GM21576 (cell line): ENCODE measurements around the gene NMB.
"Not testable (repeated sequence)": the region's sequence is repeated elsewhere in the genome, so short reads cannot be mapped to it uniquely, and the experiment has no call there.

Source experiments
- ATAC-seq: cut with Tn5 transposase; IDR thresholded peaks from one replicate; pipeline ENCODE4 v1.9.1; 2021; ENCODE audit warnings: mild to moderate bottlenecking, moderate library complexity; ENCODE audit not compliant: unreplicated experiment

Gene NMB

DNA sequence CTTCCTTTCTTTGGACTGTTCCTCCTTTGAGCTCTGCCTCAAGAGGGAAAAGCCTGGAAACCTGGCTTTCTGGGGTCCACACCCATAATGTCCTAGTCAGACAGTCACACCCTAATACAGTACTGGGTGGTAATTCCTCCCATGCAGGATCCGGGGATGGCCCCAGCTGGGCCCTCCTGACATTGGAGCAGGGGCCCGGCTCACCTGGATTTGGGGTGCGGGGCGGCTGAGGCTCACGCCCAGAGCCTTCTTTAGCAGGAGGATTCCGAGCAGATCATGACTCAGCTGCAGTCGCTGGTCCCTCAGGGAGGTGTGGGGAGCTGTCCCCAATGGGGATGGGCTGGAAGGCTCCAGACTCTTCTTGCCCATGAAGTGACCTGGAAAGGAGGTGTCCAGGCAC, 1.0 kb downstream of the NMB start:
- no peak for ATAC-seq

DNA sequence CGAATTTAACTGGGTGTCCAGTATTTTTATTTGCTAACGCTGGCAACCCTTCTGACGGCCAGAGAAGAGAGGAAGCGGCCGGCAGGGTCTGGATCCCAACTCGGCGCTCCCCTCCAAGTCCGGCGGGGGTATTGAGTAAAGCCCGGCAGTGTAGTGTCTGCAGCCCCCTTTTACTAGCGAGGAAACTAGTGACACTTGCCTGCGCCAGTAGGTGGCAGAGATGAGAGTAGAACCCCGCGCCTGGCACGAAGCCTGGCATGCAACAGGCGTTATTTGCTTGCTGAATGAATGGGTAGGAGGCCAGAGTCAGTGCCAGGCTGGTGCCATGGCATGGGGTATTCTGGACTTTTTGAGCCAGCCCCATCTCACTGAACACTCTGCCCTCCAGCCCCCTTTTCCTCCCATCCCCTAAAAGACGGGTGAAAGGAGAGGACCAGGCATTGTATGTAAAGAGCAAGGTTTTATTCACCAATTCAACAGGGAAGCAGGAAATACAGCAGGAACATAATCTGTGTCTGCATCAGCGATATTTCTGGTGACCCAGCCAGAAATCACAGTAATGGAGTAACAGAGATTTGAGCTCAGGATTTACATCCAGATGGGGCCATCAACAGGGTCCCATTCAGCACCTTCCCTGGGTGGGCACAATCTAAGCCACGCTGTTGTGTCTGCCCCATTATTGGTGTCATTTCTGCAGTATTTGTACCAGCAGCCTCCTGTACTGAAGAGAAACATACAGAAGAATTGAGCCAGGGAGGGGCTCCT, 3.1 kb downstream of the NMB start:
- peak; percentile 34 for ATAC-seq

DNA sequence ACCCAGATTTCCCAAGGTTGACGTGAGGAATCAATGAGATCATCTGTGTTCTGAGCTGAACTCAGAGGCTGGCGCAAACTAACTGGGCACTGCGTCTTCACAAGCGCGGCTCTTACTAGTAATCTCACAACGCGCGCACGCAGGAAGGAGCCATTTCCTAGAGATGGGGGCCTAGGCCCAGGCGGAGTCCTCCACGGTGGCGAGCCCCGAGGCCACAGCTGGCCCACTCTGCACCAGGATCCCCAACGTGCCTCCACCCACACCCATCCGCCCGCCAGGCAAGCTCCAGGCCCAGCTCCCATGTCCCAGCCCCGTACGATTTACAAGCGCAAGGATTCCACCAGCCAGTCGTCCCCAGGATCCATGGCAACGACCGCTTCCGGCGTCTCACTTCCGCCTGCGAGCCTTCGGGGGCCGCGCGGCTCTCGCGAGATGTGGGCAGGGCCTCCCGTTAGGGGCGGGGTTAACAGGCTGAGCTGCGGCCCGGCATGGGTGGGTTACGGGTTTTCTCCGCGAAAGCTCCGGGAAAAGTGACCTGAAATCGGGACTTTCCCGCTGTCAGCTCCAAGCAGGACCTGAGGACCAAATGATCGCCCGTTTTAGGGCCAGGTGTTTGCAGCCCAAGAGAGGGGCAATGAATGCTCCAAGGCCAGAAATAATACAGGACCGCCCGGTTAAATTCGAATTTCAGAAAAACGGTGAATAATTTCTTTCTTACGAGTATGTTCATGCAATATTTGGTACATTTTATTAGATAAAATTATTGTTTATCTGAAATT, 3.9 kb downstream of the NMB start, which contains the start of gene WDR73:
WDR73 (minus strand) TSS at position 374 of the 779 bp plus-strand sequence; CDS start at position 365, 9 bp downstream.
- peak; percentile 83 for ATAC-seq

DNA sequence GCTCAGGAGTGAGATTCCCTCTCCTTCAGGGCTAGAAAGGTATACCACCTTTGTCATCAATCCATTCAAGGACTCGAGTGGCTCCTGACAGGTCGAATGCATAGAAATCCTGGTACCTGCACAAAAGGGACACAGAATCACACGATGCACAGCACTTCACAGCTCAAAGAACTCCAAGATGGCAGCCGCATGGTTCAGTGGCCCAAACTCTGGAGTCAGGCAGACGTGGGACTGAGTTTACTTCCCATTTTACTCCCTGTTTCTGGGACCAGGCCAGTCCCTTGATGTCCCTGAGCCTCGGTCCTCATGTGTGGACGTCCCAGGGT, 4.5 kb downstream of the NMB start:
- ATAC-seq, result no peak

DNA sequence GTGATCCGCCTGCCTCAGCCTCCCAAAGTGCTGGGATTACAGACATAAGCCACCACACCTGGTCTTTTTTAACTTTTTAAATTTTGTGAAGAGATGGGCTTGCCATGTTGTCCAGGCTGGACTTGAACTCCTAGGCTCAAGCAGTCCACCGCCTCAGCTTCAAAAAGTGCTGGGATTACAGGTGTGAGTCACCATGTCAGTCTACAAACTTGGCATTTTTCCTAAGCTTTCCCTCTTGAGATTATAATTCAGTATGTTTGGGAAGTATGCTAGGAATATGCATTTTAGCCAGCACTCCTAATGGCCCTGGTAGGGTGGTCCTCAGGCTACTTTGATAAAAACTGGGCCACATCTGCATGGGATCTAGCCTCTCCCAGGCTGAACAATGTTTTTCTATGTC, 8.3 kb downstream of the NMB start:
- no peak for ATAC-seq

DNA sequence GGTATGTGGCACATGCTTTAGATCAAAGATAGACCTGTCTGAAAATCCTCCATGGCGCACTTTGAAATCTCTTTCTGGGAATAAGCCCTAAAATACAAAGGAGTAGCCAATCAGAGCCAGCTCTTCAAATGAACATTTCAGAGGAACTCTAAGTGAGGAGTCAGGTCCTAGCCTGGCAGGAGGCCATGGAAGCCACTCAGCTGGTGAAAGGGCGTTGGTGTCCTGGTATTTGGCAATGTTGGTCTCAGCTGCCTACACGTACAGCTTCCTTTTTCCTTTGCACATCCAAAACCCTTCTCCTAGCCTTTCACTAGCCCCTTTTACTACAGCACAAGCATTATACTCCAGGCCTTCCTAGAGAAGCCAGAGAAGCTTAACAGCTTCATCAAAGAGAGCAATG, 9.5 kb downstream of the NMB start:
- ATAC-seq, result no peak

DNA sequence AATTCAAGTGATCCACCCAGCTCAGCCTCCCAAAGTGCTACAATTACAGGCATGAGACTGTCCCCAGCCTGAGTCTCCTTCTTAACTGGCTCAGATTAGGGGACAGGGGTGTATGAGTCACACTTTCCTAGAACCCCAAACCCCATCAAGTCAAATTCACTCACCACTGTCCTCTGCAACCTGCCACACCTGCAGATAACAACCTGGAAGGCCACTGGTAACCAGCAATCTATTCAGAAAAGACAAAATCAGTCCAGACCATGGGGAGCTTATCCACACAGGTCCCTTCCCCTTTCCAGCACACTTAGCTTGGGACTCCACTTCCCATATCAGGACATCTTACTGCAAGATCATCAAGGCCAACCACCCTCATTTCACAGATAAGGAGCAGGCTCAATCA, 10.3 kb downstream of the NMB start:
- ATAC-seq, result no peak

DNA sequence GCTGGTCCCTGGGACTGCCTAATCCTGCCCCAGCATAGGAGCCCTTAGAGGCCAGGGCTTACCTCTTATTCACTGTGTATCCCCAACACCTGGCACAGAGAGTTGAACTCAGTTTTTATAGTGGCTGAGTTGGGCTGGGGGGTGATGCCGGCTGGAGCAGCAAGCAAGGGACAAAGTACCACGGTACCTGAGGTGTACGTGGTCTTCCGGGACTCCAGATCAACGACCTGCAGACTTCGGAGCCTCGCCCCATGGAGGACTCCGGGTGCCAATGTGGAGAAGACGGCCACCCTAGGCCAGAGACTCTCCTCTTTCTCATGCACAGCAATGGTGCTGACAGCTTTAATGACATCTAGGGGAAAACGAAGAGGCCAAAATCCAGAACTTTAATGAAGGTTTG, 12.0 kb downstream of the NMB start:
- no peak for ATAC-seq

DNA sequence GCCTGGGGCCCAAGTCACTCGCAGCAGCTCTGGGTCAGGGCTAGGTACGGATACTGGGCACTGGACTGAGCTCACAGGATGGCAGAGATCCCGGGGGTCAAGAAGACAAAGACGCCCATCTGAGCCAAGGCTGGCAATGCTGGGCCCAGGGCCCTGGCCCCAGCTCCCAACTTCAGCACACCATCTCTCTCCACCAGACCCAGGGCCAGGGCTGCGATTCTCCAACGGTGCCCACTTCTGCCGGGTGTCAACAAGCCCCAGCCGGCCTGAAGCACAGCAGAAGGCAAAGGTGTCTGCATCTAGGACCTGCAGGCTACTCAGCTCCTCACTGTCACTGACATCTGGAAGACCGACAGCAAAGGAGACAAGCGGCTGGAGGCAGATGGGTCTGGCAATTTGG, 12.5 kb downstream of the NMB start:
- no peak for ATAC-seq

DNA sequence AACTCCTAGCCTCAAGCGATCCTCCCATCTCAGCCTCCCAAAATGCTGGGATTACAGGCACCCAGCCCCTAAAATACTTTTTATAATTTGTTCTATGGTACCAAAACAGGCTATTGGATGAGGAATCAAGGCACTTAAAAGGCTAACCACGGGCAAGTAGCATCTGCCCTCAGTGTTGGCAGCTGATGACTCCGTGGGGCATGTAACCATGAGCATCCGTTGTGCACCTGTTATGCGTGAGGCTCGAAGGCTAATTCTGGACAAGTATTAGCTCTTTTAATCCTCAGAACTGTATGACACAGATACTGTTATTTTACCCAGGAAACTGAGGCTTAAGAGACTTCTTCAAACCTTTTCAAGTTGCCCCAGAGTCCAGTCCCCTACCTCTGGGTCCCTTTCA, 14.2 kb downstream of the NMB start:
- ATAC-seq, result no peak

DNA sequence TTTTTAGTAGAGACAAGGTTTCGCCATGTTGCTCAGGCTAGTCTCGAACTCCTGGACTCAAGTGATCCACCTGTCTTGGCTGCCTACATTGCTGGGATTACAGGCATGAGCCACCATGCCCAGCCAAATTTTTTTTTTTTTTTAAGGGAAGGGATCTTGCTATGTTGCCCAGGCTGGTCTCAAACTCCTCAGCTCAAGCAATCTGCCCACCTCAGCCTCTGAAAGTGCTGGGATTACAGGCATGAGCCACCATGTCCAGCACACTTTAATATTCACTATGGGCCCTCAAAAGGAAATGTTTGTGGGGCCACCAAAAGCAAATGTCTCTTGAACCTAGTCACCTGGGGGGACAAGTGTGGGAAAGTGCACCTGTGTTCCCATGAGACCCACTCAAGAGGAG, 15.4 kb downstream of the NMB start:
- not testable (repeated sequence) for ATAC-seq

DNA sequence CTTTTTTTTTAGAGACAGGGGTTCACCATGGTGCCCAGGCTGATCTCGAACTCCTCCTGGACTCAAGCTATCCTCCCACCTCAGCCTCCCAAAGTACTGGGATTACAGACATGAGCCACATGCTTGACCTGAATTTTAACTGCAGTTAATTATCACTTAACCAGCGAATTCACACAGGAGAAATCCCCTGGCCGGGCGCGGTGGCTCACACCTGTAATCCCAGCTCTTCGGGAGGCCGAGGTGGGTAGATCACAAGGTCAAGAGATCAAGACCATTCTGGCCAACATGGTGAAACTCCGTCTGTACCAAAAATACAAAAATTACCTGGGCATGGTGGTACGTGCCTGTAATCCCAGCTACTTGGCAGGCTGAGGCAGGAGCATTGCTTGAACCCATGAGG, 16.1 kb downstream of the NMB start:
- ATAC-seq, result not testable (repeated sequence)

DNA sequence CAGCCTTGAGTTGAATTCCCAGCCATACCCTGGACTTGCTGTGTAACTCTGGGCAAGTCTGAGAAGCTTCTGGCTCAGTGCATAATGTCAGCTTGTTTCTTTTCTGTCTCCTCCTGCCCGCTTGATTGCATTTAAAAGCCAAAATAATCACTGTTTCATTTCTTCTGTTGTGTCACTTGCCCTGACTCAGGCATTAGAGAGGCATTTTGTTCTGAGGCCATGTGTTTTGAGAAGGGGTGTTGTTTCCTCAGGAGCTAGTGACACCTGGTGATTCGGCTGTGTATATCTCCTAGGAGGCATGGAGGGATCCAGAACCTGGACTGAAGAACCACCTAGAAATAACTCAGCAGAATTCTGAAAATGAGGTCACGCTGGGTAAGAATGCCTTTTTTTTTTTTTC, 19.9 kb downstream of the NMB start:
- no peak for ATAC-seq

DNA sequence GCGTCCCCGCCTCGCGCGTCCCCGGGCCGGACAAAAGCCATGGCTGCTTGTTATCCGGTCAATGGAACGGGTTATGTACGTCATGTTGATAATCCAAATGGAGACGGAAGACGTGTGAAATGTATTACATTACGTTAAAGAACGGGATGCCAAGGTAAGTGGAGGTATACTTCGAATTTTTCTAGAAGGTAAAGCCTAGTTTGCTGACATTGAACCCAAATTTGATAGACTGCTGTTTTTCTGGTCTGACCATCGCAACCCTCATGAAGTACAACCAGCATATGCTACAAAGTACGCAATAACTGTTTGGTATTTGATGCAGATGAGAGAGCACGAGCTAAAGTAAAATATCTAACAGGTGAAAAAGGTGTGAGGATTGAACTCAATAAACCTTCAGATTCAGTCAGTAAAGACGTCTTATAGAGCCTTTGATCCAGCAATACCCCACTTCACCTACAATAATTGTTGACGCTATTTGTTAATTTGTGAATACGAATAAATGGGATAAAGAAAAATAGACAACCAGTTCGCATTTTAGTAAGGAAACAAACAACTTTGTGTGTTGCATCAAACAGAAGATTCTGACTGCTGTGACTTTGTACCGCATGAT, 23.7 kb downstream of the NMB start:
- no peak for ATAC-seq

DNA sequence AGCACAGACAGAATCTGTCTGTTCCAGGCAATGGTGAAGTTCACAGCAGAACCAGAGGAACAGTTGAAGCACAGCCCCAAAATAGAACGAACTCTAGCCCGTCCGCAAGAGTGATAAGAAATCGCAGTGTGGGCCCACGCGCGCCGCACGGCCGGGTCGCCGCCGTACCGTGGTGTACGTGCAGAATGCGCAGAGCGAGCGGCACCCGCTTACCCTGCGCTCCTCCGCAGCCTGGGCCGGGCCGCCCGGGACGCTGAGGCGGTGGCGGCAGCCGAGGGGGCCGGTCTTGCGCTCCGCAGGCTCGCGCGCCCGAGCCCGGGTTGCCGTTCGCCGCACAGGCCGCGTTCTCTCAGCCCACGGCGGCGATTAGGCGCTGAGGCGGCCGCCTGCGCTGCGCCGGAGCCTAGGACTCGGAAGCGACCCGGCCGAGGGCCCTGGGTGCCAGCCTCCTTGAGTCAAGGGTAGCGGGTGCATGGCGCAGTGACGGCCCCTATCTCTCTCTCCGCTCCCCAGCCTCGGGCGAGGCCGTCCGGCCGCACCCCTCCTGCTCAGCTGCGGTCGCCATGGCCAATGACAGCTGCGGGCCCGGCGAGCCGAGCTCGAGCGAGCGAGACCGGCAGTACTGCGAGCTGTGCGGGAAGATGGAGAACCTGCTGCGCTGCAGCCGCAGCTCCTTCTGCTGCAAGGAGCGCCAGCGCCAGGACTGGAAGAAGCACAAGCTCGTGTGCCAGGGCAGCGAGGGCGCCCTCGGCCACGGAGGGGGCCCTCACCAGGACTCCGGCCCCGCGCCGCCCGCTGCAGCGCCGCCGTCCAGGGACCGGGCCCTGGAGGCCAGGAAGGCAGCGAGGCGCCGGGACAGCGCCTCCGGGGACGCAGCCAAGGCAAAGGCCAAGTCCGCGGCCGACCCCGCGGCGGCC, 24.4 kb downstream of the NMB start:
- ATAC-seq, result peak; percentile 34

DNA sequence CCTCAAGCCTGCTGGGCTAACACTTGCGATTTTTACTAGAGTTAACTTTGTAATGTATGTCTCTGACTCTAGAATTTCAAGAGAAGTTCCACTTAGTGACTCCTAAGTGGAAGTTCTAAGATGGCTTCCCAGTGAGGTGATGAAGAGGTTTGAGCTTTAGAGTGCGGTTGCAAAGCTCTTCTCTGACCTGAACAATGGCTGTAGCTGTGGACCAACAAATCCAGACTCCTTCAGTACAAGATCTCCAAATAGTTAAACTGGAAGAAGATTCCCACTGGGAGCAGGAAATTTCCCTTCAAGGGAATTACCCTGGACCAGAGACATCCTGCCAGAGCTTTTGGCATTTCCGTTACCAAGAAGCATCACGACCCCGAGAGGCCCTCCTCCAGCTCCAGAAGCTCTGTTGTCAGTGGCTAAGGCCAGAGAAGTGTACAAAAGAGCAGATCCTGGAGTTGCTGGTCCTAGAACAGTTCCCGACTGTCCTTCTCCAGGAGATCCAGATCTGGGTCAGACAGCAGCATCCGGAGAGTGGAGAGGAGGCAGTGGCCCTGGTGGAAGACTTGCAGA, 26.2 kb downstream of the NMB start:
- ATAC-seq, result no peak

DNA sequence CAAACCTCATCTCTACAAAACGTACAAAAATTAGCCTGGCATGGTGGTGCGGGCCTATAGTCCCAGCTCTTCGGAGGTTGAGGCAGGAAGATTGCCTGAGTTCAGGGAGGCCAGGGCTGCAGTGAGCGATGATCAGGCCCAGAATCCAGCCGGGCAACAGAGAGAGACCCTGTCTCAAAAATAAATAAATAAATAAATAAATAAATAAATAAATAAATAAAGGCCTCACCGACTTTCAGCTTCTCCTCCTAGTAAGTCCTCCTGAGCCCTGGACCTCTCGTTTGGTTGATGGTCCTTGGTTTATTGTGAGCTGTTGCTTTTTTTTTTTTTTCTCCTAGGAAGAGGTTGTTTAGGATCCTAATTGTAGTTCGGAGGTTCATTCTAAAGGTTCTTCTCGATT, 29.0 kb downstream of the NMB start:
- no peak for ATAC-seq

DNA sequence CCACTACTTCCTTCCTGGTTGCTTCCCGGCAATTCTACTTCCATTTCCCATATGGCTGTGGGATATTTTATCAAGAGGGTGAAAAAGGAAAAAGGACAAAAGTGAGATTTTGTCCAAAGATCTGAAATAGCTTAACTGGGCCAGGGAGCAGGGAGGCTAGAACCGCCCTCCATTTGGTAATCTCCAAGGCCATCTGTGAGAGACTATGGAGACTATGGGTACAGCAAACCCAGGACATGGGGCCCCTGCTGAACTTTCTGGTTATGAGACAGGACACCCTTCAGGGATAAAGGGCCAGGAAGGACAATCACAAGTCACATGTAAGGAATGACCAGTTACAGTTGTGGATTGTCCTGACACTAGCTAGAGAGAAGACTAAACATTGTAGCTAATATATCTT, 32.9 kb downstream of the NMB start:
- ATAC-seq, result no peak

DNA sequence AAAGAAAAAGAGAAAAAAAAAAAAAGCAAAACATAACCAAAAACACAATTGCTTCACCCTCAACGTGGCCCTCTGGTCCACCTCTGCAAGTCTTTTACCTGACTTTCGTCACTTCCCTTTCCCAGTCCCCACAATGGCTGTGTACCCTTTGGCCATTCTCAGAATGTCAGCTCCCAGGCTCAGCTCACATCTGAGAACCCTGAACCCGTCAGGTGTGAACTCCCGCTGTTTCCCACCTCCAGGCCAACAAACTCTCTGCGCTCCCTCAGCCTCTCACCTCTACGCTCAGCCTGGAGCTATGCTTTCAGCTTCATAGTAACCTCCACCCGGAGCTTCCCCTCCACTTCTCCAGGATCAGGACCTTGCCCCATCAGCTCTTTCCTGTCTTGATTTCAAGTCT, 33.6 kb downstream of the NMB start:
- ATAC-seq, result no peak

DNA sequence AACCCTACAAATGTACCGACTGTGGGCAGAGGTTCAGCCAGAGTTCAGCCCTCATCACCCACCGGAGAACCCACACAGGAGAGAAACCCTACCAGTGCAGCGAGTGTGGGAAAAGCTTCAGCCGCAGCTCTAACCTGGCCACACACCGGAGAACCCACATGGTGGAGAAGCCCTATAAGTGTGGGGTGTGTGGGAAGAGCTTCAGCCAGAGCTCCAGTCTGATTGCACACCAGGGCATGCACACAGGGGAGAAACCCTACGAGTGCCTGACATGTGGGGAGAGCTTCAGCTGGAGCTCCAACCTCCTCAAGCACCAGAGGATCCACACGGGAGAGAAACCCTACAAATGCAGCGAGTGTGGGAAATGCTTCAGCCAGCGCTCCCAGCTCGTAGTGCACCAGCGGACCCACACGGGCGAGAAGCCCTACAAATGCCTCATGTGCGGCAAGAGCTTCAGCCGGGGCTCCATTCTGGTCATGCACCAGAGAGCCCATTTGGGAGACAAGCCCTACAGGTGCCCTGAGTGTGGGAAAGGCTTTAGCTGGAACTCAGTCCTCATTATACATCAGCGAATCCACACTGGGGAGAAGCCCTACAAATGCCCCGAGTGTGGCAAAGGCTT, 36.5 kb downstream of the NMB start:
- no peak for ATAC-seq
